Fibroblast of pulmonary artery (primary cell): Measurements from ENCODE around the gene LRRC47.

Source experiments
- DNase-seq: peaks from one replicate; pipeline ENCODE4 v3.0.0-alpha.2; 2010; ENCODE audit warnings: low read depth
- H3K4me3 ChIP-seq: replicated peaks from 2 replicates; pipeline ENCODE4 v1.5.1; 2011; ENCODE audit warnings: low read depth, mild to moderate bottlenecking, control low read depth, low read length, moderate library complexity
- TF ChIP-seq, protein P1 (sequence below): IDR thresholded peaks from 2 replicates; pipeline ENCODE4 v1.5.1; 2011; ENCODE audit warnings: mild to moderate bottlenecking, control low read depth, low read length, inconsistent platforms; ENCODE audit errors: missing control alignments

LRRC47 gene

DNA sequence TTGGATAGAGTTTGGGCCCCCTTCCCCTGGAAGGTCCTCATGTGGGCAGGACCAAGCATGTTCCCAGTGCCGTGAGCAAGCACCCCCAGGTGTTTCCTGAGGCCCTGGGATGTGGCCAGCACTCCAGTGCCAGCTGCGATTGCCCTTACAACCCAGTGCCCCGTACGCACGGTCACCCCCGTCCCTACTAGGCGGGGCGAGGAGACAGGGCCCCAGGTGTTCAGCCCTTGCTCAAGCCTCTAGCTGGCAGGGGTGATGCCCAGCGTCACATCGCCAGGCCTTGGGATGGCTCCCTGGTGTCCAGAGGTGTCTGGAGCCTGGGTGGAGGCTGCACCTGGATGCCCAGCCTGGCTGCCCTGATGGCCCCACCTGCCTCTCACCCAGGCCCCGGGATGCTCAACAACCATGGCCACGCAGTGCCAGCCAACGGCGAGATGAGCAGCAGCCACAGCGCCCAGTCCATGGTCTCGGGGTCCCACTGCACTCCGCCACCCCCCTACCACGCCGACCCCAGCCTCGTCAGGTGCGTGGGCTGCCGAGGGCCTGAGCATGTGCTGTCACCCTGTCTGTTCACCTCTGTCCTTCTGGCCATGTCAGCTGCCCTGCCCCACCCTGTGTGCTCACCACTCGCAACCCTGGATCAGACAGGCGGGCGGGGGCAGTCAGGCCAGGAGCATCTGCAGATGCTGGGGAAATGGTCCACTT lies 65.6 kb downstream of the LRRC47 start:
- H3K4me3 ChIP-seq = no peak overlapping the region
- TF ChIP-seq, protein P1, sequence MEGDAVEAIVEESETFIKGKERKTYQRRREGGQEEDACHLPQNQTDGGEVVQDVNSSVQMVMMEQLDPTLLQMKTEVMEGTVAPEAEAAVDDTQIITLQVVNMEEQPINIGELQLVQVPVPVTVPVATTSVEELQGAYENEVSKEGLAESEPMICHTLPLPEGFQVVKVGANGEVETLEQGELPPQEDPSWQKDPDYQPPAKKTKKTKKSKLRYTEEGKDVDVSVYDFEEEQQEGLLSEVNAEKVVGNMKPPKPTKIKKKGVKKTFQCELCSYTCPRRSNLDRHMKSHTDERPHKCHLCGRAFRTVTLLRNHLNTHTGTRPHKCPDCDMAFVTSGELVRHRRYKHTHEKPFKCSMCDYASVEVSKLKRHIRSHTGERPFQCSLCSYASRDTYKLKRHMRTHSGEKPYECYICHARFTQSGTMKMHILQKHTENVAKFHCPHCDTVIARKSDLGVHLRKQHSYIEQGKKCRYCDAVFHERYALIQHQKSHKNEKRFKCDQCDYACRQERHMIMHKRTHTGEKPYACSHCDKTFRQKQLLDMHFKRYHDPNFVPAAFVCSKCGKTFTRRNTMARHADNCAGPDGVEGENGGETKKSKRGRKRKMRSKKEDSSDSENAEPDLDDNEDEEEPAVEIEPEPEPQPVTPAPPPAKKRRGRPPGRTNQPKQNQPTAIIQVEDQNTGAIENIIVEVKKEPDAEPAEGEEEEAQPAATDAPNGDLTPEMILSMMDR = no peak

DNA sequence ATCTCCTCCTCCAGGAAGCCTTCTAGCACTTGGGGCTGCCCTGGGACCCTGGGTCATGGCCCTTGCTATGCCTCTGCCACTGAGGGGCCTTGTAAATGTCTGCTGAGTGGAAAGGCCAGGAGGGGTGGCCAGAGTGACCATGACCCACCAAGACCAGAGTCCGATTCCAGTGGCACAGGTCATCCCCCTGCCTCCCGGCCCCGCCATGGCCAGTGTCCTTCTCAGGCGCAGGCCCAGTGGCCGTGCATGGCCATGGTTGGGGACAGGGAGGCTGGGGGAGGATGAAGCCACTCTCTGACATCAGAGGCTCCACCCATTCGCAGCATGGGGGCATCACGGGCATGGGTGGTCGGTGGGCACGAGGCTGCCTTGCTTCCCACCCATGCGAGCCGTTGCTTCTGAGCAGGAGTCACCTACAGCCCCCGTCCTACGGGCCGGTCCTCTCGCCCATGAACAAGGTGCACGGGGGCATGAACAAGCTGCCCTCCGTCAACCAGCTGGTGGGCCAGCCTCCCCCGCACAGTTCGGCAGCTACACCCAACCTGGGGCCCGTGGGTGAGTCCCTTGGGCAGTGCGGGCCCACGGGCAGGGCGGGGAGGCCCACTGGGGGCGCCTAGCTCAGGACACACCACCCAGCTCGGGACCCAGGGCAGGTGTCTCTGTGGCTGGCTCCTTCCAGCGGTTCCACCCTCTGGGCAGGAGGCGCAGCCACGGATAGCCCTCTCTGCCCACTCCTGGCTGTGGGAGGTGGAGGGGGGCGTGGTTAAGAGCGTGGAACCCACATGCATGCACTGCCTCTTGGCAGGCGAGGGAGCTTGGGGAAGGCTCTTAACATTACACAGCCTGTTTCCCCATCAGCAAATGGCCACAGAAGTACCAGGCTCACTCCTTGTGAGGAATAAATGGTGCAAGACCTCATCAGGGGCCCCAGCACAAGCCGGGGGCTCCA lies 66.4 kb downstream of the LRRC47 start:
- no peak for DNase-seq
- TF ChIP-seq, protein P1 = no peak
- H3K4me3 ChIP-seq = no peak overlapping the region

More for the DNA sequence above, 65.6 kb downstream of the LRRC47 start:
- no peak for DNase-seq
